GM18508 (cell line): ENCODE results near the gene CEPT1.

Source experiments
- ATAC-seq: cut with Tn5 transposase; IDR thresholded peaks from one replicate; pipeline ENCODE4 v1.9.1; 2021; ENCODE audit warnings: moderate number of reproducible peaks; ENCODE audit not compliant: insufficient read depth, unreplicated experiment

CEPT1 gene

DNA sequence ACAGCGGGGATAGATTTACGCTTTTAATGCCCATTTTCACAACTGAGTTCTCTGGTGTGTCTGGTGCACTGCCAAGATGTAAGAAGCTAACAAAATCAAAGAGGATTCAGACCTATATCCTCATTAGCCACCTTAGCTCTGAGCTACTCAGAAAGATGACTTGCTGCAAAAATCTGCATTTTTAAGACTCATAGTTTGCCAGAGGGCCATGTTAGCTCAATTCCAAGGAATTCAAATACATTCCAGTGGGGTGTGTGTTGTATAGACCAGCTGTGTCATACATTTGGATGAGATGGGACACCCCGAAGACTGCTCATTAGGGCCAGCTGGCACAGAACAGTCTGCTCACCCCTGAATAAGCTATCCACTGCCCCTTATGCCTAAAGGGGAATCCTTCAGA lies 51.5 kb downstream of the CEPT1 start:
- no peak for ATAC-seq

DNA sequence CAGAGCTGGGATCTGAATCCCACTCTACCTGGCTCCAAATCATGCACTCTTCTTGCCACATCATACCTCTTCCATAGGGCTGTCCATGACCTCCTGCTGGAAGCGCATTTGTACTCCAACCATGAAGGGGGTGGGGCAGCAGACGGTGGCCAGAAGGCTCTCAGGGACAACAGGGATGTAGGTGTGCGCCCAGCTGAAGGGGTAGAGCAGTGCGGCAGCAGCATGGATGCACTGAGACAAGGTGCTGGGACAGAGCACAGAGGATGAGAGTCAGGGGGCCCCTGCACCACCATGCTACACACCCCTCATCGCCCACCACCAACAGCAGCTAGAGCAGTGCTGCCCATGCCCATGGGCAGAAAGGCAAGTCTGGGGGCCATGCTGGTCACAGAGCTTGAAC lies 52.1 kb downstream of the CEPT1 start:
- no peak for ATAC-seq

GRCh38 chr1:111192658-111193519 lies 52.9 kb downstream of the CEPT1 start:
- no peak for ATAC-seq

- ATAC-seq = no peak
Observed at GRCh38 chr1:111193712-111194480, 53.9 kb downstream of the CEPT1 start.

- no peak for ATAC-seq
Observed at GRCh38 chr1:111195002-111195684, 55.1 kb downstream of the CEPT1 start.

GRCh38 chr1:111196213-111196612 lies 56.2 kb downstream of the CEPT1 start:
- ATAC-seq = no peak

DNA sequence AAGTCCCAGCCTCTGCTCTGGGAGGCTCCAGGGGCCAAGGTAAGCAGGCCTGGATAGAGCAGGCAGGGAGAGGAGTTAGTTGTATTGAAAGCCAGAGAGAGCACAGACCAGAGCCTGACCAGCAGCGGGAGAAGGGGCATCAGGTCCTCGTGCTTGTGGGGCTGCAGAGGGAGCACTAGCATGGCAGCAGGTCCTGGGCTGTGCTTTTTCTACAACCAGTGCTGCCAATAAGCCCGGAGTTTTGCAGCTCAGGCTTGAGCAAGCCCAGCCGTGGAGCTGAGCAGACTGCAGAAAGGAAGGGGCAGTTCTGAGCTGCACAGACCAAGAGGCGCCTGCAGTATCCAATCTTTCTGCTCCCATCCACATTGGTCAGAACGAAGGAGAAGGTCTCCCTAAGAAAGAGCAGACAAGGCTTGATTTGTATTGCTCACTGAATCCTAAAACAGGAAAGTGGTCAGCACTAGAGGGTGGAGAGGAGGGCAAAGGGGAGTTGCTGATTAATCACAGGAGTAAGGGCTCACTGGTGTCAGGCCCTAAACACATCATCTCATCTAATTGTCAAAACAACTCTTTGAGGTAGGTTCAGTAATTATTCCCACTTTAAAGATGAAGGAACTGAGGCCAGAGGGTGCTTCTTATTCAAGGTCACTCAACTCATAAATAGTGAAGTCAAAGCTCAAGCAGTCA lies 57.7 kb downstream of the CEPT1 start:
- ATAC-seq = no peak

DNA sequence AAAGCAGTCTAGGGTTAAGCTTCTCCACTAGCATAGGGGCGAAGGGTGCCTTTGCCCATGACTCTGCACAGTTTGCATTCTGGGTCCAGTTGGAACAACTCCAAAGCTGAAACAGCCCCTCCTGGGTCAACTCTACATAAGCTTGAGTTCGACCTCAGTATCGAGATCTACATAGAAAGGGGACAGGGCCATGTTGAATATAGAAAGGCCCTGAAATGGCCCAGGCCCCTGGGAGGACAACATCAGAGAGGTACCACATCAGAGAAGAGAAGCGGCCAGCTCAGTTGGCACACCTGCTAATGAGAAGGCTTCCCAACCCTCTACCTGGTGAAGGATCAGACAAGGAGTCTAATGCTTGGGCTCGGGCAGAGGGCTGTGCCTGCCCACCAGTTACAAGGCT lies 58.8 kb downstream of the CEPT1 start:
- ATAC-seq = no peak

DNA sequence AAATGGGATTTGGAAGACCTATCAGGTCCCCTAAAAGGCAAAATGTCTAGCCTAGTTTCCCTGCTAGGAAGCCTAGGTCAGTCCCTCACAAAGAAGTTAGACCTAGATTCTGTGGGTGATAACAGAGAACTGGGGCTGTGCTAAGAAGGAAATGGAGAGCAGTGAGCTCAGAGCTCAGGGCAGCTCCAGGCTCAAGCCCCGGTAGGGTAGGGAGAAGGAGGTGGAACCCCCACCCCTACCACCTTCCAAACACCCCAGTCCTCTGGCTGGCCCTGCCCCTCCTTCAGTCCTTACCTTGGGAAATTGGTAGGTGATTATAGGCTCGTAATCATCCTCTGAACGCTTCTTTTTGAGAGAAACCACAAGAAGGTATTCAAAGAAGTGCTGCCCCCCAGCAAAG lies 59.3 kb downstream of the CEPT1 start:
- no peak for ATAC-seq

- ATAC-seq = no peak
Observed at GRCh38 chr1:111199881-111200801, 60.1 kb downstream of the CEPT1 start, which contains the start of gene DENND2D. Gene DENND2D (minus strand): TSS chr1:111200646. CDS start chr1:111200459, 187 bp downstream.

GRCh38 chr1:111200802-111201161 lies 60.8 kb downstream of the CEPT1 start:
- ATAC-seq = no peak

DNA sequence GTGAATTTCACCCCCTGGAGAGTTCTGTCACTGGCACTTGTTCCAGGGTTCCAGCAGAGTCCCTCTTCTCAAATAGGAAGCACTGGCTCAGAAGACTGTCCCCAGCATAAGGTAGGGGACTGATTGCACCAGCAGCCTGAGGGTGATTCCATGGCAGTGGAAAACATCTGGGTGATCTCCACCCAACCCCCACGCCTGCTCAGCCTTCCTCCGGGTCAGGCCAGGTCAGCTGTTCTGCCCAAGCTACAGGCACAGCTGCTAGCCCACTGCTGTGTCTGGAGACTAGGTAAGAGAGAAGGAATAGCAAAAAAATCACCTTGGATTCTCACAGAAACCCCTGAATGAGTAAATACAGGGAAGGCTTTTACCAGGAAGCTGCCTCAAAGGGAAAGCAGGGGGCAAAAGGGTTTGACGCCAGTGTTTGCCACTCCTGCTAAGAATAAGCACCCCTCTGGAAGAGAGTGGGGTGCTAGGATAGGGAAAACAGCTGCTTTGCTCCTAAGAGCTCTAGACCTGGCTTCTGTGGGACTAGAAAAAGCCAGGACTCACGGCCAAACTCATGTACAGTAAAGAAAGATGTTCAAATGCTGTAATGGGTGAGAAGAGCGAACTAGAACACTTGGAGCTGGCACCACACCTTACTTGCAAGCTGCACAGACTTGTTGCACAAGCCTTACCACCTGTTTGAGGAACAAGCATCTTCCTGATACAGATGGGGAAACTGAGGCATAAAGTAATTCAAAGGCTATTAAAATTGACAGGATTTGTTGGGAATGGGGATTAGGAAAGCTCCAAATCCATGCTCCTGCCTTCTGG lies 61.5 kb downstream of the CEPT1 start:
- no peak for ATAC-seq

- ATAC-seq = no peak
Observed at GRCh38 chr1:111202366-111202706, 62.3 kb downstream of the CEPT1 start.

GRCh38 chr1:111202707-111203623 lies 62.9 kb downstream of the CEPT1 start:
- no peak for ATAC-seq

- no peak for ATAC-seq
Observed at GRCh38 chr1:111203681-111204200, 63.7 kb downstream of the CEPT1 start.

DNA sequence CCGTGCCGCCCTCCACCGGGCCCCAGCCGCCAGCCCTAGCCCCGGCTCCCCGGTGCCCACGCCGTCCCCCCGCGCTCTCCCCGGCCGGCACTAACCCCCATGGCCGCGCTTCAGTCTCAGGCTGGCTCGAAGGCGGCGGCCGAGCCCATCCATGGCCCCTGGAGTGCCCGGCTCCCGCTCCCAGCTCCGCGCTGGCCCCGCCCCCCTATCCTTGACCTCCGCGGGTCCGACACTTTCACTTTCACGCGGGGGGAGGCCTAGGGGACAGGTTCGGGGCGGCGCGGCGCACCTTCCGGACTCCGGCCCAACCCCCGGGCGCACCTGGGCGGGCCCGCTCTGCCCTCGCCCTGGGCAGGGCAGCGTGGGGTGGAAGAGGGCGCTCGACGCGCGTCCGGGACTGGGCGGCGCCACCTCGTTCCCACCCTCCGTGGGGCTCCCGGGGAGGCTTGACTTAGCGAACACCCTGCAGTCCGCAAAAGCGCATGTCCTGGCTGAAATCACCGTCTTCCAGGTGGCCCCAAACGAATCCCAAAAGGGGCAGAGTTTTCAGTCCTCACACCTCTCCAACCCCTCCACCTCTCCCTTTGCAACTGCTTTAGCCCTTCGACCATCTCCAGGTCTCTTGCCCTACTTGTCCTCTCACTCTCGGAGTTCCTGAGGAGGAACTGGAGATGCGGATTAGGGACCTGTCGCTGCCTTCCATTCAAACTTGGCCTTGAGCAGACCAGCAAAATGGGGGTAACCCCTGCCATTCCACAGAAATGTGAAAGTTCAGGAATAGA lies 64.4 kb downstream of the CEPT1 start:
- ATAC-seq = no peak
